Stimulated activated CD8-positive, alpha-beta memory T cell treated with anti-CD3 and anti-CD28 coated beads, Interleukin-12 subunit alpha, Interleukin-12 subunit beta, amount 100 ng/mL, for 24 hours (primary cell): Measurements from ENCODE around the gene FIZ1.
"Not testable (repeated sequence)": the region's sequence is repeated elsewhere in the genome, so short reads cannot be mapped to it uniquely, and the experiment has no call there.

Experiments used
- DNase-seq: peaks from one replicate; pipeline ENCODE4 v3.0.0-alpha.2; 2020; ENCODE audit errors: extremely low read depth

Gene FIZ1

DNA sequence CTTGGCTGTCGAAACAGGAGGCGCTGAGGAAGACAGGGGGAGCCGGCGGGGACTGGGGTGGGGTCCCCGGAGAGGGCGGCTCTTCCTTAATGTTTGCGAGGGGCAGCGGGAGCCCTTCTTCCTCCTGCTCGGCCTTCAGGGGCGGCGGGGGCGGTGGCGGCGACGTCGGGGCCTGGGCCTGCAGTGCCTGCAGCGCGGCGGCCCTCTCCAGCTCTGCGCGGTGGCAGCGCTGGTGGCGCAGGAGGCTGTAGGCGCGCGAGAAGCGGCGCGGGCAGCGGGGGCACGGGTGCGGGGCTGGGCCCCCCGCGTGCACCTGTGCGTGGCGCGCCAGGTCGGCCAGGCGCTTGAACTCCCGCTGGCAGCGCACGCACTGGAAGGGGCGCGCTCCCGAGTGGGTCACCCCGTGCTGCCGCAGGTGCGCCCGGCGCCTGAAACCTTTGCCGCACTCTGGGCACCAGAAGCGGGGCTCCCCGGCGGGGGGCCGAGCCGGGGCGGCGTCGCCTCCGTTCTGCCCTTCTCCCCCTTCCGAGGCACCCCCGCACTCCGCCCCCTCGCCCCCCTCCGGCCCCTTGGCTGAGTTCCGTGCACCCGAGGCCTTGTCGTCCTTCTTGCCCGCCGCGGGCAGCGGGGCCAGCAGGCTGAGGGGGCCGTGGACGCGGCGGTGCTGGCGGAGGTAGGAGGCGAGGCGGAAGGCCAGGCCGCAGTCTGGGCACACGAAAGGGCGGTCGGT, 21.1 kb downstream of the FIZ1 start:
- no peak for DNase-seq

DNA sequence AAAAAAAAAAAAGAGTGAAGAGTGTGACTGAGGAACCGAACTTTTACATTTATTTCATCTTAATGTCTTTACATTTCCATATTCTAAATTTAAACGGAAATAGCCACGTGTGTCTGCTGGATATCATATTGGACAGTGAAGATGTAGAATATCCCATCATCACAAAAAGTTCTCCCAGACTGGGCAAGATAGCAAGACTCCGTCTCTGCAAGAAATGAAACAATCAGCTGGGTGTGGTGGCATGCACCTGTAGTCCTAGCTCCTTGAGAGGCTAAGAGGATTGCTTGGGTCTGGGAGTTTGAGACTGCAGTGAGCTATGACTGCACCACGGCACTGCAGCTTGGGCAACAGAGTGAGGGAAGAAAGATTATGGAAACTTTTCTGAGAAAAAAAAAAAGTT, 22.6 kb downstream of the FIZ1 start:
- DNase-seq: no peak

DNA sequence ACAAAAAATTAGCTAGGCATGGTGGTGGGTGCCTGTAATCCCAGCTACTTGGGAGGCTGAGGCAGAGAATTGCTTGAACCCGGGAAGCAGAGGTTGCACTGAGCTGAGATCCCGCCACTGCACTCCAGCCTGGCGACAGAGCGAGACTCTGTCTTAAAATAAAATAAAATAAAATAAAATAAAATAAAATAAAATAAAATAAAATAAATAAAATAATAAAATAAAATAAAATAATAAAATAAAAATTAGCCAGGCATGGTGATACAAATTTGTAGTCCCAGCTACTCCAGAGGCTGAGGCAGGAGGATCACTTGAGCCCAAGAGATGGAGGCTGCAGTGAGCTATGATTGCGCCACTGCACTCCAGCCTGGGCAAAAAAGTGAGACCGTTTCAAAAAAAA, 25.4 kb downstream of the FIZ1 start:
- not testable (repeated sequence) for DNase-seq

DNA sequence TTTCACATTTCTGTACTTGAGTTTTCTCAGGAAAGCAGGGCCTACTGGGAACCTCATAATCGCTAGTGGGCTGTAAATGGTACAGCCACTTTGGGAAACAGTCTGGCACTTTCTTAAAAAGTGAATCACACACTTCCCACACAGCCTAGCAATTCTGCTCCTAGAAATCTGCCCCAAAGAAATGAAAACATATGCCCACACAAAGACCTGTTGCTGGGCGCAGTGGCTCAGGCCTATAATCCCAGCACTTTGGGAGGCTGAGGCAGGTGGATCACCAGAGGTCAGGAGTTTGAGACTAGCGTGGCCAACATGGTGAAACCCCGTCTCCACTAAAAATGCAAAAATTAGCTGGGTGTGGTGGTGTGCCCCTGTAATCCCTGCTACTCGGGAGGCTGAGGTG, 29.8 kb downstream of the FIZ1 start:
- DNase-seq: not testable (repeated sequence)

DNA sequence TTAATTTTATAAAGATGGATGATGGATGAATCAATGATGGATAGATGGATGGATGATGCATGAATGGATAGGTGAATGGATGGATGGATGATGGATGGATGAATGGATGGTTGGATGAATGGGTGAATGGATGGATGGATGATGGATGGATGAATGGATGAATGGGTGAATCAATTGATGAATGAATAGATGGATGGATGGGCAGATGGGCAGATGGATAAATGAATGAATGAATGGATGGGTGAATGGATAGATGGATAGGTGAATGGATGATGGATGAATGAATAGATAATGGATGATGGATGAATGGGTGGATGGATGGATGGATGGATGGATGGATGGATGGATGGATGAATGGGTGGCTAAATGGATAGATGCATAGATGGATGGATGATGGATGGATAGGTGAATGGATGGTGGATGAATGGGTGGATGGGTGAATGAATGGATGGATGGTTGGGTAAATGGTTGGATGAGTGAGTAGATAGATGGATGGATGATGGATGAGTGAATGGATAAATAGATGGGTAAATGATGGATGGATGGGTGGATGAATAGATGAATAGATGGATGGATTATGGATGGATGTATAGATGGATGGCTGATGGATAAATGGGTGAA, 31.5 kb downstream of the FIZ1 start:
- DNase-seq: no peak

DNA sequence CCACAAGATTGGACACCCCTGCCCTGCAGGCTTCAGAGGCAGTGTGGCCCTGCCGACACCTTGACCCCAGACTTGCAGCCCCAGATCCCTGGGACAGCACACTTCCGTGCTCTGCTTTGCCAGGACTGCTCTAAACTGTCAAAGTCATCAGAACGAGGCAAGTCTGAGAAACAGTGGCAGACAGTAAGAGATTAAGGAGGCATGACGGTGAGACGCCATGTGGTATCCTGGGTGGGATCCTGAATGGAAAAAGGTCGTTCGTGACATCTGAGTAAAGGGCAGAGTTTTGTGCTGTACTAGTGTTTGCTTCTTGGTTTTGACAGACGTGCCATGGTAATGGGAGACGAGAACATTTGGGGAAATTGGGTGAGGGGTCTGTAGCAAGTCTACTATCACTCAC, 32.5 kb downstream of the FIZ1 start:
- DNase-seq: no peak

DNA sequence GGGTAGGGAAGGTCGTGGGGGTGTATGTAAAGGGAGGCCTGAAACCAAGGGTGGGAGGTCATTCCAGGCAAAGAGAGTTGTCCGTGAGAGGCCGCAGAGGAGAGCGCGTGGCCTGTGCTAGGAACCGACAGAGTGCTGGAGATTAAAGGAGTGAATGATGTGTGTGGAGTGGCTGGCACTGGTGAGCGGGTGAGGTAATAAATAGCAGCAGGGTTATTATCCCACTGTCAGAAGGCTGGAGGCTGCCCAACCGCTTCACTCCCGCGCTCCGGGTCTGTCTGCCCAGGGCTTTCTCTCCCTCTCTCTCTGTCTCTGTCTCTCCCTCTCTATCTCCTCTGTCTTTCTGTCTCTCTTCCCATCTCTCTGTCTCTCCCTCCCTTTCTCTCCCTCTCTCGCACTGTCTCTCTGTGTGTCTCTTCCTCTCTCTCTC, 36.0 kb downstream of the FIZ1 start:
- DNase-seq: no peak

DNA sequence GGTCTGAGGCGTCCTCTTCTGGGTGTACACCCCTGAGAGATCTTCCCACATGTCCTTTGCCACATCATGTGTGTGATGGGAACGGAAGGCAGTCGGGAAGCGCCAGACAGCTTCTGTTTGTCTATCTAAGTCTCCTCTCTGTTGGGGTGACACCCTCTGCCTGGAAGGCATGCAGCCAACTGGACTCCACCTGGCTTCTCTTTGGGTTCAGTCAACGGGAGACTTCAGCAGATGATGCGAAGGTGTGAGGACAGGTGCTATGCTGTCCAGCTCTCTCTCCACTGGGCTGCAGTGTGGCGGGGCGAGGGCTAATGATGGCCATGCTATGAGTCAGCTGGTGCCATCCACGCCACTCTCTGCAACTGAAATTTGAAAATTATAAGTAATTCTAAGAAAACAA, 39.6 kb downstream of the FIZ1 start:
- DNase-seq: no peak

DNA sequence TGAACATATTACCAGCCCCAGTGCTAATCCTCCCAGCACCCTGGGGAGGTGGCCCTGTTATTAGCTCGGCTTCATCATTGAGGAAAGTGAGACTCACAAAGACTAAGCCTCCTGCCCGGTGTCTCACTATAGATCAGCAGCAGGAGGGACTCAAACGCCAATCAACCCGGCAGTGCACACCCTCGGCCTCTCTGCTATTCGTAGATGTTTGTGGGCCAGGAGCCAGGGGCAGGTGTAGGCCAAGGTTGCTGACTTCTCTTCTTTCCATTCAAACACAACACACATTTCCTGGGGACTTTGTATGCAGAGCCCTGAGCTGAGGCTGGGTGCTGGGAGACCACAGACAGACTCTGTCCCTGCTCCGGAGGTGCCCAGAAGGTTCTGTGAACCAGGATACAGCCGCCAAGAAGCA, 44.6 kb downstream of the FIZ1 start:
- DNase-seq: no peak

DNA sequence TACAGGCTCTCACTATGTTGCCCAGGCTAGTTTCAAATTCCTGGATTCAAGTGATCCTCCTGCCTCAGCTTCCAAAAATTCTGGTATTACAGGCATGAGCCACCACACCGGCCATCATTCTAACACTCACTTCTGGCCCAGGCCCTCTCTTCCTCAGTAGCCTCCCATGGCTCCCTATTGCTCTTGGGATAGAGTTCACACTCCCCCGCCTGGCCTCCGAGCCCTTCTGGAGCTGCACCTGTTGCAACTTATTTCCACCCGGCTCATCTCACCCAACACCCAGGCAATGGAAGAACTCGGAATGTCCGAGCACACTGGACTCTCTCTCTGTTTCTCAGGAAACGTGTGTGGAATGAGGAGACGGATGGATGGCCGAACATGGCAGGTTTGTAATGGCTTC, 45.0 kb downstream of the FIZ1 start:
- DNase-seq: no peak

DNA sequence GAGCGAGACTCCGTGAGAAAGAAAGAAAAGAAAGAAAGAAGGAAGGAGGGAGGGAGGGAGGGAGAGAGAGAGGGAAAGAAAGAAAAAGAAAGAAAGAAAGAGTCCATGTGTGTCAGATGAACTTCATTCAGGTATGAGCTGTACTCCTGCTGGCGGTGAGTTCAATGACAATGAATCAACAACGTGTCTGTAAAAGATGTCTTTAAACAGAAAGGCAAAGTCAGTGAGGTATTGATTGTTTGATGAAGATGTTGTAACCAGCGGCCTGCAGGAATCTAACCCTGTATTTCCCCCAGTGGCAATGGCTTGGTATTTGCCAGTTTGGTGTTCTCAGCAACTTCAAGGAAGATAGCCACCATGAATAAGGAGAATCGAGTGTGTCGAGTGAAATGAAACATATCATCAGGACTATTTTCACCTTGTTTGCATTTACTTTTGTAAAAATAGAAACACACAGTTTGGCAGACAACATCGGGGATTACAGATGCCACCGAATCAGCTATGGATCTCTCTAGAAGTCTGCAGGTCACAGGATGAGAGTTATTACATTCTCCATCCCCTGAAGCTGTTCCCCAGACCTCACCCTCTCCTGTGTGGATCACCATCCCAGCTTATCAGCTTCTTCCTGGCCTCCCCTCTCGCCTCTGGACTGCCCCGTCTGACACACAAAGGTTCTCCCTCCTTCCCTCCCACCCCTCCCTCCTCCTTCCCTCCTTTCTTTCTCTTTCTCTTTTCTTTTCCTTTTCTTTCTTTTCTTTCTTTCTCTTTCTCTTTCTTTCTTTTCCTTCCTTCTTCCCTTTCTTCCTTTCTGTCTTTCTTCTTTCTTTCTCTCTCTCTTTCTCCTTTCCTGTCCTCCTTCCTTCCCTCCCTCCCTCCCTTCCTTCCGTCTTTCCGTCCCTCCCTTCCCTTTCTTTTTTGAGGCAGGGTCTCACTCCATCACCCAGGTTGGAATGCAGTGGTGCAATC, 45.8 kb downstream of the FIZ1 start:
- no peak for DNase-seq

DNA sequence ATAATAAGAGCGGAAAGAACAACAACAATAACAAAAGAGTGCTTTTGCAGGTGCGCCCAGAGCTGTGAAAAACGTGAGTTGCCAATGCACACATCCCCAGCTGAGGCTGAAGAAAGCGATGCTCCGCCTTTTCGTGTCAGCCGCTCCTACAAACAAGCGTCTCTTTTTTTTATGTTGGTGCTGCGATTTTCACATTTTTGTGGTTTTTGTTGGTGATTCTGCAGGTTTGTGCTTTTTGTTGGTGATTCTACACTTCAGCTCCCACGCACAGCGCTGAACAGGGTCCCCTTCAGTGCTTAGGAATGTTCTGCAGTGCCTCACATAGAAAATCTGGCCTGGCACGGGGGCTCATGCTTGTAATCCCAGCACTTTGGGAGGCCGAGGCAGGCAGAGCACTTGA, 46.7 kb downstream of the FIZ1 start:
- no peak for DNase-seq

DNA sequence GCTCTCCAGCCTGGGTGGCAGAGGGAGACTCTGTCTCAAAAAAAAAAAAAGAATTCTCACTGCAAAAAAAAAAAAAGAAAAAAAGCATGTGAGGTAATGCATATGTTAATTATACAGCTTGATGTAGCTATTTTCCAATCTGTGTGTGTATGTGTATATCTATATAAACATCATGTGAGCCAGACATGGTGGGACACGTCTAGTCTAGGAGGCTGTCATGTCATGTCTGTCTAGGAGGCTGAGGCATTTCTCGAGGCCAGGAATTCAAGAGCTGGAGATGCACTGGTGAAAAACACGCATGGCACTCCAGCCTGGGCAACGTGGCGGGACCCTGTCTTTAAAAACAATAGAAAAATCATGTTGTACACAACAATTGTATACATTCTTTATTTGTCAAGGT, 47.1 kb downstream of the FIZ1 start:
- no peak for DNase-seq

DNA sequence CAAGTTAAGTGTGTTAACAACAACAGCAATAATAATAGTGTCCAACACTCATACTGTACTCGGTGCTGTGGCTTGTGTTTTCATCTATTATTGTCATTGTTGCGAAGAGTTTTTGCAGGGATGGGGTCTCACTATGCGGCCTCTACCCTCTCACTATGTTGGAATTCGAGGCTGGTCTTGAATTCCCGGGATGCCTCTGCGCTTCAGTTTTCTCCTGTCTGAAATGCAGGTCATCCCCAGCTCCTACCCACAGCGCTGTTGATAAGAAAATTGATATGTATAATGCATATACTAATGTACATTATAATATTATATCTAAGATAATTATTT, 49.0 kb downstream of the FIZ1 start:
- DNase-seq: no peak

DNA sequence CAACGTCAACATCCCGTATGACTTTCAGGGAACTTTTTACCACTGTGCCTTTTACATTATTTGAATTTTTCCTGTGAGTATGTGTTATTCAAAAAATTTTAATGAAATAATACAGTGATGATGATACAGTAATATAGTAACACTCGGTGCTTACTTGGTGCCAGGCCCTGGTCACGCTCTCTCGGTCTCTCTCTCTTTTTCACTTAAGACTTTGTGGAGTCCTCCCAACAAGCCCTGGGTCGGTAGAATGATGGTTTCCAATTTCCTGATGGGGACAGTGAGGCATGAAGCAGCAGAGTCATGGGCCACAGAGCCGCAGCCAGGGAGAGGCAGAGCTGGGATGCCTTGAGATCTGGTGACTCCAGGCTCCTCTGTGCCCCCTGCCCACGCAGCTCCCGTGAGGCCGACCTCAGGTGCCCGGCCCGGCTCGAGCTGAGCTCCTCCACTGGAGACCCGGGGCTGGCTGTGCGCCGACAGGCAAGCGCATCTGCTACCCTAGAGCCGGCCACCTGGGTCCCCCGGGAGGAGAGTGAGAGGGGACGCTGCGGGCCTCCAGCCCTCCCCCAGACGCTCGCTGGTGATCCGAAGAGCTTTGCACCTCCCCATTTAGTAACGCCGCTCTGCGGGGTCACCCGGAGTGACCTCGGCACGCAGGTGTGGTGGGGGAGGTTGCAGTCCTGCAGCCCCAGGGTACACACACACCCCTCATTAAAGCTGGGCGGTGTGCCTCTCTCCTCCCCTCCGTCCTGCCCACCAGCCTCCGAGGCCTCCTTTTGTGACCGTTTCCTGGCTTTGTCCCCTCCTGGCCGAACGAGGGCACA, 49.6 kb downstream of the FIZ1 start:
- DNase-seq: no peak

DNA sequence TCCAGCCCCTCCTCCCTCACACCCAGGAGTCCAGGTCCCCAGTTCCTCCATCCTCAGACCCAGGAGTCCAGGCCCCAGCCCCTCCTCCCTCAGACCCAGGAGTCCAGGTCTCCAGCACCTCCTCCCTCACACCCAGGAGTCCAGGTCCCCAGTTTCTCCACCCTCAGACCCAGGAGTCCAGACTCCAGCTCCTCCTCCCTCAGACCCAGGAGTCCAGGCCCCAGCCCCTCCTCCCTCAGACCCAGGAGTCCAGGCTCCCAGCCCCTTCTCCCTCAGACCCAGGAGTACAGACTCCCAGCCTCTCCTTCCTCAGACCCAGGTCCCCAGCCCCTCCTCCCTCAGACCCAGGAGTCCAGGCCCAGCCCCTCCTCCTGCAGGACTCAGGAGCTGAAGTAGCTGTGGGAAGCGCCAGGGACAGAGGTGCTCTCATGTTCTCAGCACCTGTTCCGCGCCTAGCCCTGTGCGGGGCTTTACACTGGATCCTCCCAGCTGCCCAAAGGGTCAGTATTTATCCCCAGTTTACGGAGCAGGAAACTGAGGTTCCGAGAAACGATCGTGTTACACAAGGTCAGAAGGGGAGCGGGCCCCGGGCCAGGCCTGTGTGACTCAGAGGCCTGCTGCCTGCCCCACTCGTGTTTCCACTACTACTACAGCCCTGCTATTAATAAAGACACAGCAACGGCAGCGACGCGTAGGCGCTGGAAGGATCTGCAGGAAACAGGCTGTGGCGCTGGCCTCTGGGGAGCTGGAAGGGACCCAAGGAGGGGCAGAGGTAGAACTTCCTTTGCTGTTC, 52.3 kb downstream of the FIZ1 start:
- no peak for DNase-seq

DNA sequence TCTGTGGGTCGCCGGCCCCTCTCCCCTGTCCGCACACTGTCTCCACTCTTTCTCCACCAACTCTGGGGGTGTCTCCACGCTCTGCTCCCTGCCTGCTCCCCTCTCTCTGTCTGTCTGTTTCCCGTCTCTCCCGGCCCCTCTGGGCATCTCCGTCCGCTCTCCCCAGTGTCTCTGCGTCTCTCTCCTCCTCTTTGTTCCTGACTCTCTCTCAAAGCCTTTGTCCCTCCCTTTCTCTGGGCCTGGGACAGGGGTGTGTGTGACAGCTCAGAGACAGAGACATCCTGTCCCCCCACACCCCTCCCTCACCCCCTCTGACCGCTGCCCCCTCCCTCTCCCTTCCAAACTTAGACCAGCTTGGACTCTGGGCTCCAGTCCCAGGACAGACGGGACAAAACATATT, 53.3 kb downstream of the FIZ1 start:
- no peak for DNase-seq

DNA sequence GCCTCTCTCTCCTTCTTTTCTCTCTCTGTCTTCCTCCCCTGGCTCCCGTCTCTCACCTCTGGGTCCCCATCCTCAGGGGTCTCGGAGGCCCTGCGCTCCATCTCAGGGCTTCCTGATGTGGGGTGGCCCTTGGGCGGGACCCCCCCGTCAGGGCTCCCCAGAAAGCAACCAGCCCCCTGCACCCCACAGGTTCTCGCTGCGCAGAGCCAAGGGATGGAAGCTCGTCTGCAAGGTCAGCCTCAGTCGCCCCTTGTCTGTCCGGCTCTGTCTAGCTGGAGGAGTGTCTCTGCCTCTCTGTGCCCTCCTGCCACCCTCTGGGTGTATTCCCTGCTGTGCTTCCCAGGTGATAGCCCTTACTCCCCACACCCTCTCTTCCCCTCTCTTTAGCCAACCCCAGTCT, 53.9 kb downstream of the FIZ1 start, which contains the start of gene SBK3:
Gene SBK3, minus strand, starts transcription at position 101 of the 400 bp plus-strand sequence. Its CDS starts 0 bp downstream, at position 101.
- no peak for DNase-seq

DNA sequence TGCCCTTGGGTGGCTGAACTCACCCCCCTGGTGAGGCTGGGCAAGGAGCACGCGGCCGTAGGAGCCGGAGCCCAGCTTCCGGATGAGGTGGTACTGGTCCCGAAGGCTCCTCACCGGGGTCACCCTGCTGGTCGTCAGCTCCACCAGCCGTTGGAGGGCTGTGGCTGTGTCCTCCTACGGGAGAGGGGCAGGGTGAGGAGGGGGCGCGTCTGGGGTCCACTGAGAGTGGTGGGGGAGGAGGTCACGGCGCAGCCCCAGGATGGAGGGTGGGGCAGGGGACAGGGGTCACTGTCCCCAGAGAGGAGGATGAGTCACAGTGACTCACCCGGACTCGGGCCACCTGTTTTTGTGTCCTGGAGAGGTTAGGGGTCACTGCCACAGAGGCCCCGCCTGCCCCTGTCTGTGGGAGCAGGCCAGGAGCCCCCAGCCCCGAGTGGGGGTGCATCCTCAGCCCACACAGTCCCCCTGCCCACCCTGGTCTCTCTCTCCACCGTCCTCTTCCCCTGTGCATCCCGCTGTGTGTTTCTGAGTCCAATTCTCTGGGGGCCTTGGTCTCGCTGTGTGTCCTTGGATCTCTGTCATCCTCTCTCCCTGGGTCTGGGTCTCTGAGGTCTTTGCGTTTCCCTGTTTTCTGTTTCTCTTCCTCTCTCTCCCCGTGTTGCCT, 54.4 kb downstream of the FIZ1 start:
- DNase-seq: no peak

DNA sequence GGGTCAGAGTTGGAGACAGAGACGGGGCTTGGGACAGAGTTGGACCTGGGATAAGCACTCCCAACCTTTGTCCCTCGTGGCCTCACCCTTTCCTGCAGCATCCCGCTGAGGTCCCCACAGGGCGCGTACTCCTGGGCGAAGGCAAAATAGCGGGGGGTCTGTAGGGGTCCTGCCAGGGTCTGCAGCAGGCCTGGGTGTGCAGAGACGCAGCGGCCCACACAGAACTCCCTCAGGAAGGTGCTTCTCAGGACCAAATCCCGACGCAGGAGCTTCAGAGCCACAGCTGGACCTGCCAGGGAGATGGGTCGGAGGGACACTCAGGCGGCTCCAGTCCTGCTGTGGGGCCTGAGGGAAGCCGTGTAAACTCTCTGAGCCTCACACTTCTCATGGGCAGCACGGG, 55.3 kb downstream of the FIZ1 start:
- DNase-seq: no peak
